ENCODE data around the gene SLC10A7. TPM values are rescaled to one million over a fixed set of nuclear protein-coding genes. Genes with fewer than 3 reads are reported as not detected.

Gene SLC10A7
- total and polyA plus RNA-seq, 2 experiments from 2014 or later = 8.3 to 21.2 TPM

GRCh38 chr4:146243141-146243882 is 278.4 kb downstream of the SLC10A7 start:
- Histone ChIP-seq H2AFZ (no peak overlapping the region), H3K4me3 (no peak overlapping the region), H3K27ac (no peak overlapping the region), H3K9me2 (replicated peaks; ENCODE audit: insufficient read depth) (no peaks in the 10 kb centered on the region), H3K79me2 (no peaks in the 10 kb centered on the region), H3K27me3 (no peaks in the 10 kb centered on the region), H3K4me1 (ENCODE audit: insufficient read depth) (peaks cover 6% of the 10 kb centered on the region), H3K36me3 (replicated peaks; ENCODE audit: insufficient read depth, low read depth) (no peaks in the 10 kb centered on the region), H4K20me1 (ENCODE audit: insufficient read depth, poor library complexity, severe bottlenecking) (no peaks in the 10 kb centered on the region), H3K9me3 (ENCODE audit: low read depth) (no peaks in the 10 kb centered on the region), H3K4me2 (no peak overlapping the region)
- no peak for DNase-seq (ENCODE audit: low spot score)
- WGBS (ENCODE audit: low lambda C conversion rate, missing lambda C conversion rate) = 75% methylated on average over 24 of the region's 24 CpGs
- no peak for TF ChIP-seq EZH2 (IDR thresholded peaks at IDR 0.05; ENCODE audit: borderline replicate concordance)
- TF ChIP-seq, protein P1, sequence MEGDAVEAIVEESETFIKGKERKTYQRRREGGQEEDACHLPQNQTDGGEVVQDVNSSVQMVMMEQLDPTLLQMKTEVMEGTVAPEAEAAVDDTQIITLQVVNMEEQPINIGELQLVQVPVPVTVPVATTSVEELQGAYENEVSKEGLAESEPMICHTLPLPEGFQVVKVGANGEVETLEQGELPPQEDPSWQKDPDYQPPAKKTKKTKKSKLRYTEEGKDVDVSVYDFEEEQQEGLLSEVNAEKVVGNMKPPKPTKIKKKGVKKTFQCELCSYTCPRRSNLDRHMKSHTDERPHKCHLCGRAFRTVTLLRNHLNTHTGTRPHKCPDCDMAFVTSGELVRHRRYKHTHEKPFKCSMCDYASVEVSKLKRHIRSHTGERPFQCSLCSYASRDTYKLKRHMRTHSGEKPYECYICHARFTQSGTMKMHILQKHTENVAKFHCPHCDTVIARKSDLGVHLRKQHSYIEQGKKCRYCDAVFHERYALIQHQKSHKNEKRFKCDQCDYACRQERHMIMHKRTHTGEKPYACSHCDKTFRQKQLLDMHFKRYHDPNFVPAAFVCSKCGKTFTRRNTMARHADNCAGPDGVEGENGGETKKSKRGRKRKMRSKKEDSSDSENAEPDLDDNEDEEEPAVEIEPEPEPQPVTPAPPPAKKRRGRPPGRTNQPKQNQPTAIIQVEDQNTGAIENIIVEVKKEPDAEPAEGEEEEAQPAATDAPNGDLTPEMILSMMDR (IDR thresholded peaks at IDR 0.05; ENCODE audit: poor library complexity) = peak; percentile 29
- no peak for TF ChIP-seq EZH2phosphoT487 (IDR thresholded peaks at IDR 0.05; ENCODE audit: low read depth, severe bottlenecking, unreplicated experiment)

DNA sequence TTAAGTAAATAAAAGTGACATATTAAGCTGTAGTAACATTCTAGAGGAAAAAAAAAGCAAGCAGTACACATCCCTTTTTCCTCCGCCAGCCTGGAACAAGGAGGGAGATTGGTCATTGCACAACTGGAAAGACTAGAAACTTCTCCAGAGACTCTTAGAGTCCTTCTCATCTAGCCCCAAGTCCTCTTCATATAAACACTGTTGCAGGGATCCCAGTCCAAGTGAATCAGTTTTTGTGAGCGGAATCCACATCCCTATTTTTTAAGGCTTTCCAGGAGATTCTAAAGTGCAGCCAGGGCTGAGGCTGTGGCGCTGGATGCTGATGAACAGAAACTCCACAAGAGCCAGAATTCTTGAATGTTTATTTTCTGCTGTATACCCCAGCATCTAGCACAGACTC is 283.6 kb downstream of the SLC10A7 start:
- no peaks in the 10 kb centered on the region for H4K20me1 ChIP-seq (ENCODE audit: insufficient read depth, poor library complexity, severe bottlenecking)
- no peaks in the 10 kb centered on the region for H3K79me2 ChIP-seq
- H3K36me3 ChIP-seq (replicated peaks; ENCODE audit: insufficient read depth, low read depth) = no peaks in the 10 kb centered on the region
- no peak overlapping the region for H3K27ac ChIP-seq
- 95% methylated on average over 3 of the region's 3 CpGs for WGBS (ENCODE audit: low lambda C conversion rate, missing lambda C conversion rate)
- H3K27me3 ChIP-seq = no peaks in the 10 kb centered on the region
- peaks cover 6% of the 10 kb centered on the region for H3K4me1 ChIP-seq (ENCODE audit: insufficient read depth)
- no peaks in the 10 kb centered on the region for H3K9me3 ChIP-seq (ENCODE audit: low read depth)
- H3K4me2 ChIP-seq = no peak overlapping the region
- TF ChIP-seq EZH2 (IDR thresholded peaks at IDR 0.05; ENCODE audit: borderline replicate concordance) (no peak), EZH2phosphoT487 (IDR thresholded peaks at IDR 0.05; ENCODE audit: low read depth, severe bottlenecking, unreplicated experiment) (no peak)
- TF ChIP-seq, protein P1 (IDR thresholded peaks at IDR 0.05; ENCODE audit: poor library complexity) = no peak
- H3K4me3 ChIP-seq = no peak overlapping the region
- H3K9me2 ChIP-seq (replicated peaks; ENCODE audit: insufficient read depth) = no peaks in the 10 kb centered on the region
- H2AFZ ChIP-seq = no peak overlapping the region
- no peak for DNase-seq (ENCODE audit: low spot score)

GRCh38 chr4:146237092-146237491 is 284.6 kb downstream of the SLC10A7 start:
- Histone ChIP-seq H3K9me3 (ENCODE audit: low read depth) (no peaks in the 10 kb centered on the region), H3K4me2 (no peak overlapping the region)
- WGBS (ENCODE audit: low lambda C conversion rate, missing lambda C conversion rate) = 74% methylated on average over 6 of the region's 6 CpGs

More at GRCh38 chr4:146237092-146237491, 284.6 kb downstream of the SLC10A7 start:
- no peak for DNase-seq (ENCODE audit: low spot score)
- Histone ChIP-seq H3K27me3 (no peaks in the 10 kb centered on the region), H3K4me1 (ENCODE audit: insufficient read depth) (peaks cover under 1% of the 10 kb centered on the region), H3K79me2 (no peaks in the 10 kb centered on the region), H4K20me1 (ENCODE audit: insufficient read depth, poor library complexity, severe bottlenecking) (no peaks in the 10 kb centered on the region), H3K36me3 (replicated peaks; ENCODE audit: insufficient read depth, low read depth) (no peaks in the 10 kb centered on the region), H3K4me3 (no peak overlapping the region), H2AFZ (no peak overlapping the region), H3K27ac (no peak overlapping the region), H3K9me2 (replicated peaks; ENCODE audit: insufficient read depth) (no peaks in the 10 kb centered on the region)
- TF ChIP-seq EZH2phosphoT487 (IDR thresholded peaks at IDR 0.05; ENCODE audit: low read depth, severe bottlenecking, unreplicated experiment) (no peak), EZH2 (IDR thresholded peaks at IDR 0.05; ENCODE audit: borderline replicate concordance) (no peak)
- TF ChIP-seq, protein P1 (IDR thresholded peaks at IDR 0.05; ENCODE audit: poor library complexity) = no peak
